K562 (cell line): Measurements from ENCODE around the gene ZBTB20. TPM values are rescaled to one million over a fixed set of nuclear protein-coding genes. Genes with fewer than 3 reads are reported as not detected.

Experiments used
- ATAC-seq: fragments of 200-7000 bp; cut with Tn5 transposase; 3 replicates; pipeline ENCODE4 v1.9.1; 2020; ENCODE audit warnings: moderate library complexity
- BruUV-seq: library from RNA; stranded (reverse); fragments of 400-500 nt; replicated peaks from 2 replicates; lab custom pipeline; 2021; lab: Mats Ljungman, UMichigan
- CTCF ChIA-PET: fragments of 300-600 bp; formaldehyde crosslinking; extraction: SDS; loops from one replicate; lab custom pipeline; 2021; ENCODE audit warnings: low intra/inter-chr PET ratio; lab: Yijun Ruan, JAX
- POLR2A ChIA-PET: fragments of 300-600, 350-650 bp; sonication (Branson Sonifier 250); formaldehyde crosslinking; extraction: SDS; loops from one replicate; lab custom pipeline; 2021; ENCODE audit warnings: antibody characterized with exemption, inconsistent platforms; lab: Yijun Ruan, JAX
- DNase-seq, 4 experiments: peaks; one replicate each; pipeline versions ENCODE4 v3.0.0 to v3.0.0-alpha.2; 2011 to 2018; ENCODE audit warnings: low spot score in 3 of 4, mixed read lengths in 3 of 4; ENCODE audit errors: extremely low read depth in 1 of 4
- FAIRE-seq: peaks from 2 replicates; lab custom pipeline; 2011; peaks lifted over from hg19 to GRCh38; lab: Jason Lieb, UNC
- H2AFZ ChIP-seq: 2 replicates; pipeline ENCODE4 v1.6.0; 2011; ENCODE audit warnings: low read depth, low read length, control low read depth, inconsistent platforms
- H3K27ac ChIP-seq: fragments of 200-600 bp; 3 replicates; pipeline ENCODE4 v1.8.0; 2011; ENCODE audit warnings: low read depth, mild to moderate bottlenecking, control low read depth, inconsistent platforms, low read length, moderate library complexity, mixed read lengths; ENCODE audit errors: extremely low read depth
- H3K27me3 ChIP-seq, 2 experiments: fragments of 300-600 bp in 1 of 2; 2 replicates in 1 of 2; 3 replicates in 1 of 2; pipeline versions ENCODE4 v1.6.0 to v1.8.0; 2011; ENCODE audit warnings: inconsistent platforms in 2 of 2, low read length in 2 of 2, mild to moderate bottlenecking in 1 of 2, mixed read lengths in 1 of 2, moderate library complexity in 1 of 2; ENCODE audit not compliant: control insufficient read depth in 2 of 2, insufficient read depth in 2 of 2
- H3K36me3 ChIP-seq: fragments of 300-600 bp; 3 replicates; pipeline ENCODE4 v1.8.0; 2011; ENCODE audit warnings: mild to moderate bottlenecking, low read length, inconsistent platforms; ENCODE audit not compliant: control insufficient read depth, insufficient read depth
- H3K4me1 ChIP-seq, 2 experiments: fragments of 200-600 bp in 1 of 2; replicated peaks in 1 of 2; 2 replicates in 1 of 2; 3 replicates in 1 of 2; pipeline versions ENCODE4 v1.5.1 to v1.8.0; 2011; ENCODE audit warnings: inconsistent platforms in 2 of 2, low read length in 2 of 2, mild to moderate bottlenecking in 1 of 2, mixed read lengths in 1 of 2, moderate library complexity in 1 of 2; ENCODE audit not compliant: control insufficient read depth in 2 of 2, insufficient read depth in 2 of 2
- H3K4me2 ChIP-seq: 2 replicates; pipeline ENCODE4 v1.6.1; 2011; ENCODE audit warnings: low read length, control low read depth, inconsistent platforms, mixed read lengths; ENCODE audit not compliant: insufficient read depth
- H3K4me3 ChIP-seq: fragments of 200-600 bp; sonication (generic), shearing (Covaris generic); 2 replicates; pipeline ENCODE4 v1.5.1; 2016; ENCODE audit warnings: control low read depth, inconsistent platforms
- H3K79me2 ChIP-seq: fragments of 200-600 bp; 3 replicates; pipeline ENCODE4 v1.8.0; 2011; ENCODE audit warnings: low read length, inconsistent platforms; ENCODE audit not compliant: control insufficient read depth, insufficient read depth
- H3K9ac ChIP-seq, 2 experiments: 2 replicates each; pipeline versions ENCODE4 v1.6.0 to v1.6.1; 2011; ENCODE audit warnings: low read depth in 2 of 2, low read length in 2 of 2, control low read depth in 1 of 2, inconsistent platforms in 1 of 2, mild to moderate bottlenecking in 1 of 2, mixed read lengths in 1 of 2; ENCODE audit not compliant: insufficient read depth in 1 of 2
- H3K9me1 ChIP-seq: one replicate; pipeline ENCODE4 v1.6.0; 2011; ENCODE audit warnings: inconsistent platforms, mild to moderate bottlenecking, low read length, moderate library complexity; ENCODE audit not compliant: control insufficient read depth, insufficient read depth
- H3K9me3 ChIP-seq: replicated peaks from 2 replicates; pipeline ENCODE4 v1.5.1; 2011; ENCODE audit warnings: low read depth, low read length, inconsistent platforms; ENCODE audit not compliant: control insufficient read depth, insufficient read depth
- H4K20me1 ChIP-seq: replicated peaks from 2 replicates; pipeline ENCODE4 v1.6.1; 2011; ENCODE audit warnings: low read length, inconsistent platforms, mixed read lengths; ENCODE audit not compliant: control insufficient read depth, insufficient read depth
- ELF4 ChIP-seq: fragments of 450-650 bp; formaldehyde crosslinking; IDR thresholded peaks from 2 replicates; pipeline ENCODE4 v1.4.0; 2022; ENCODE audit warnings: missing genetic modification characterization
- FOXJ3 ChIP-seq: sonication (generic); formaldehyde crosslinking; IDR thresholded peaks from 2 replicates; pipeline ENCODE4 v1.4.0; 2020; ENCODE audit warnings: mild to moderate bottlenecking, missing genetic modification reagents
- KDM2B ChIP-seq: fragments of 250-450 bp; sonication (Bioruptor Pico); IDR thresholded peaks from 2 replicates; pipeline ENCODE4 v1.8.0; 2021; ENCODE audit warnings: mild to moderate bottlenecking, moderate library complexity
- MAFF ChIP-seq: IDR thresholded peaks from 2 replicates; pipeline ENCODE4 v1.6.1; 2012; ENCODE audit warnings: low read length, improper control_type of control experiment
- TRIM28 ChIP-seq: fragments of 450-650 bp; IDR thresholded peaks from 2 replicates; pipeline ENCODE4 v1.6.1; 2017
- YY1 ChIP-seq, 3 experiments: IDR thresholded peaks; 2 replicates each; pipeline ENCODE4 v1.6.1; 2011; ENCODE audit warnings: low read length in 2 of 3, mild to moderate bottlenecking in 2 of 3, moderate library complexity in 2 of 3, borderline replicate concordance in 1 of 3, control low read depth in 1 of 3, low read depth in 1 of 3; ENCODE audit not compliant: insufficient read depth in 3 of 3, insufficient replicate concordance in 2 of 3, control insufficient read depth in 1 of 3, insufficient read length in 1 of 3; ENCODE audit errors: extremely low read depth in 1 of 3
- ZNF780A ChIP-seq: fragments of 250-450 bp; sonication (Bioruptor Pico); IDR thresholded peaks from 2 replicates; pipeline ENCODE4 v1.5.0; 2021; ENCODE audit warnings: mild to moderate bottlenecking
- WGBS: fragments of 100-300 bp; shearing (Covaris generic); methylation state at CpG from one replicate; pipeline ENCODE4 v1.1.6; 2016; ENCODE audit warnings: low coverage, mixed read lengths; ENCODE audit not compliant: insufficient coverage; ENCODE audit errors: missing lambda C conversion rate; 5-methylcytosine and 5-hydroxymethylcytosine counted together
- in situ Hi-C: fragments of 300-500 bp; cut with MboI; formaldehyde crosslinking; loops from 4 replicates; pipeline ENCODE4 v1.15.0; 2018; ENCODE audit warnings: inconsistent platforms, mixed read lengths
- intact Hi-C: fragments of 100-400 bp; cut with micrococcal nuclease; formaldehyde crosslinking; loops from 2 replicates; pipeline ENCODE4 v1.14.2; 2022
- polyA plus RNA-seq, 8 experiments: library from polyadenylated mRNA; depleted of rRNA in 4 of 8; stranded (reverse) in 5 of 8; unstranded in 3 of 8; fragments of >200 nt; fragmentation: Nextera tagmentation in 2 of 8; fragmentation: Illumina TruSeq in 1 of 8; extraction: Ambion mirVana in 2 of 8; extraction: Trizol in 1 of 8; gene quantifications; 2 replicates each; pipeline versions ENCODE4 v1.2.1 to v1.2.3, GENCODE V29; 2011 to 2014; ENCODE audit warnings: inconsistent platforms in 1 of 8, missing spikeins in 1 of 8
- total RNA-seq, 7 experiments: library from RNA; depleted of rRNA in 6 of 7; stranded (reverse); fragments of >200 nt in 6 of 7; fragmentation: Illumina TruSeq in 2 of 7; extraction: Trizol in 2 of 7; gene quantifications; 2 replicates each; pipeline versions ENCODE4 v1.2.1 to v1.2.3, GENCODE V29; 2011 to 2021; ENCODE audit warnings: low replicate concordance in 1 of 7

ZBTB20 gene
- total and polyA plus RNA-seq, 9 of the 15 experiments (the other 6 are each of a cell fraction or from before 2014, with no cell fraction given) = 0.17 to 1.7 (median 0.45) TPM

- intact Hi-C loops = no loop called here
- no peak for DNase-seq
- Histone ChIP-seq H3K9me3 (no peaks in the 10 kb centered on the region), H3K27ac (no peak overlapping the region), H2AFZ (no peak overlapping the region), H3K27me3 (no peaks in the 10 kb centered on the region), H3K4me2 (no peak overlapping the region), H3K9me1 (no peaks in the 10 kb centered on the region), H3K9ac (no peak overlapping the region), H4K20me1 (no peaks in the 10 kb centered on the region), H3K4me1 (no peaks in the 10 kb centered on the region), H3K79me2 (no peaks in the 10 kb centered on the region), H3K4me3 (no peak overlapping the region)
- whole genome bisulfite sequencing = 3% methylated on average over 3 of the region's 3 CpGs
- no TSS peak for BruUV-seq
- ATAC-seq = no peak
- CTCF ChIA-PET = no interaction called here
- TF ChIP-seq ELF4 (CRISPR knock-in tag) (no peak), MAFF (no peak), ZNF780A (CRISPR knock-in tag) (no peak), YY1 (IDR thresholded peaks at IDR 0.05; ENCODE audit: borderline replicate concordance in 1 of 3, control insufficient read depth in 1 of 3, extremely low read depth in 1 of 3, insufficient read depth in 3 of 3, insufficient read length in 1 of 3, insufficient replicate concordance in 2 of 3, low read depth in 1 of 3, low read length in 2 of 3) (no peak), KDM2B (CRISPR knock-in tag) (no peak), TRIM28 (no peak), FOXJ3 (no peak)
- TF ChIP-seq, all 486 proteins: peak for 0
- H3K36me3 ChIP-seq = no peaks in the 10 kb centered on the region
- FAIRE-seq = no peak
- in situ Hi-C loops = no loop called here
- POLR2A ChIA-PET = interaction anchor here (0.7 kb wide), 1 partner anchor 141 kb away, joined by 3 read pairs; no protein-coding TSS in a partner anchor
Measured at GRCh38 chr3:114402838-114403237, 744.2 kb downstream of the ZBTB20 start.
